ENCODE results near the gene SMPD3.

Gene SMPD3

DNA sequence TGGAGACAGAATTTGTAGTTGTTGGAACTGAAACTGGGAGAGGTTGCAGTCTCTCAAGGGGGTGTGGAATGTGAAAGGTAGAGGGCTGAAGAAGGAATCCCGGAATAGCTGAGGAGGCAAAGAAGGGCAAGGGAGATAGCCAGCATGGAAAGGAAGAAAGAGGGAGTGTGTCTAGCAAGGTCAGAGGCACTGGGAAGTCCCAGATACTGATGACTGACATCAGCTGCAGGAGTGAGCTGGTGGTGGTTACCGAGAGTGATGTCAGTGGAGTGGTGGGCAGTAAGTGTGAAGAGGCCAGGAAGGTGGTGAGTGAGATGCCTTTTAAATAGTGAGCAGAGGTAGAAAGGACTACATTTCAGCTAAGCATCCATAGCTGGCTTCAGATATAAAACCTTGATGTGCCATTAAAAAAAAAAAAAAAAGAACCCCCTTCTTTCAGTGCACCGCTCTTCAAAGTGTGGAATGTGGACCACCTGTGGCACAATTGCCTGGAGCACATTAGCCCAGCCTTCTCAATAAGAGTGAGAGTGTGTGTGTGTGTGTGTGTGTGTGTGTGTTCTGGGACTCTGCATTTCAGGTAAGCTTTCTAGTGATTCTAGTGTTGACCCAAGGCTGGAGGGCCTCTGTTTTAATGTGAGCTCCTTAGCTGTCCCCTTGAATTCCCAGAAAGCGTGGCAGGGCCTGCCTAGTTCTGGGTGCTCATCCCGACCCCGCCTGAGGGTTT lies 129.0 kb downstream of the SMPD3 start:
- no peak for DNase-seq

DNA sequence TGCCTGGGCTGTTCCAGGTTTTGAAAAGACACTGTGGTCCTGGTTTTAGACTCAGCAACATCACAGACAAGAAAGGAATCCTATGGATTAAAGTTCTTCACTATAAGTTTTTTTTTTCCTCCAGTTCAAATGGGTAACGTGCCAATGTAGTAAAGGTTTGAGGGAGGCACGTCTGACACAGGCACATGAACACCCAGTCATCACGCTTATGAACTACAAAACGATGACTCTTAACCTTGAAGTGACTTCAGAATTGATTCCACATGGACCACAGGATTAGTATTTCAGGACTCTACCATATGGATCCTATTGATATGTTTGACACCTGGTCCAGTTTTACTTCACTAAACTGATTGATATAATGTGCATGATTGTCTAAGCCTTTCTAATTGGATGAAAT lies 135.2 kb downstream of the SMPD3 start:
- DNase-seq = no peak

- DNase-seq = peak; percentile 91
These were observed 137.4 kb downstream of the SMPD3 start, which contains the start of the genes PRMT7 and SLC7A6OS for GRCh38 chr16:68310774-68311511. TSS of gene PRMT7 (plus strand) at chr16:68311019. CDS start at chr16:68315980, 4,961 bp downstream. TSS of gene SLC7A6OS (minus strand) at chr16:68310946. CDS start at chr16:68310926, 20 bp downstream.

DNA sequence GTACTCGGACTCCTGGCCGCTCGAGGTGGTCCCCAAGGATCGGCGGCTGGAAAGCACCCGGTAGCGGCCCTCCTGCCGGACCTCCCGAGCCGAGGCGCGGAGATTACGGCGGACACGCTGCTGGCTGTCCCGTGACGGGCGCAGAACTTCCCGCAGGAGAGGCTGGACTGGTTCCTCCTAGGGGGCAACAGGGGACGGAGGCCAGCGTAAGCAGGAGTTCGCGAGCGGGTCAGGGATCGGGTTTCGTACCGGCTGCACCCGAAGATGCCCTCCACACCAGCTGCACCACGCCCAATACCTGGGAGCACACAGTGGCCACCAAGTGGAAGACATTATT lies 137.9 kb downstream of the SMPD3 start:
- no peak for DNase-seq

DNA sequence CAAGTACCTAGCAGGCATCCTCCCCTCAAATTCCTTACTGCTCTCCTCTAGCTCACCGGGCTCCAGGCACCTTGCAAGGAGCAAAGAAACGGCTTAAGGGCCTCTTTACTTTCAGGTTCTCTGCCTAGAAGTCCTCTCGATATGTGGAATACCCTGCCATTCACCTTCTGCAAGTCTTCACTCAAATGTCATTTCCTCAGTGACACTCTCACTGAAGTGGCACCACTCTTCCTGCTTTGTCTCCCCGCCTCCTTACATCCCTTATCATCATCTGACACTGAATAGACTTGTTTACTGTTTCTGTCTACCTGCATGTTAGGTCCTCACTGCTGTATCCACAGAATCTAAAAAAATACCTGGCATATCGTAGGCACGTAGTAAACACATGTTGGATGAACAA lies 138.5 kb downstream of the SMPD3 start:
- no peak for DNase-seq

All from activated CD4-positive, CD25-positive, alpha-beta regulatory T cell treated with anti-CD3 and anti-CD28 coated beads, Interleukin-2, amount 50 U/mL, for 72 hours (primary cell).